ENCODE data around the gene TLX3.
A peak's percentile ranks its signal among the peaks of the same experiment; 100 is the strongest.
"Not testable (repeated sequence)": the region's sequence is repeated elsewhere in the genome, so short reads cannot be mapped to it uniquely, and the experiment has no call there.

TLX3 gene

GRCh38 chr5:171342362-171343111 lies 33.5 kb downstream of the TLX3 start:
- FAIRE-seq (peak; percentile 61), DNase-seq (ENCODE audit: insufficient read length, low spot score) (no peak)
- TF ChIP-seq, protein P1, sequence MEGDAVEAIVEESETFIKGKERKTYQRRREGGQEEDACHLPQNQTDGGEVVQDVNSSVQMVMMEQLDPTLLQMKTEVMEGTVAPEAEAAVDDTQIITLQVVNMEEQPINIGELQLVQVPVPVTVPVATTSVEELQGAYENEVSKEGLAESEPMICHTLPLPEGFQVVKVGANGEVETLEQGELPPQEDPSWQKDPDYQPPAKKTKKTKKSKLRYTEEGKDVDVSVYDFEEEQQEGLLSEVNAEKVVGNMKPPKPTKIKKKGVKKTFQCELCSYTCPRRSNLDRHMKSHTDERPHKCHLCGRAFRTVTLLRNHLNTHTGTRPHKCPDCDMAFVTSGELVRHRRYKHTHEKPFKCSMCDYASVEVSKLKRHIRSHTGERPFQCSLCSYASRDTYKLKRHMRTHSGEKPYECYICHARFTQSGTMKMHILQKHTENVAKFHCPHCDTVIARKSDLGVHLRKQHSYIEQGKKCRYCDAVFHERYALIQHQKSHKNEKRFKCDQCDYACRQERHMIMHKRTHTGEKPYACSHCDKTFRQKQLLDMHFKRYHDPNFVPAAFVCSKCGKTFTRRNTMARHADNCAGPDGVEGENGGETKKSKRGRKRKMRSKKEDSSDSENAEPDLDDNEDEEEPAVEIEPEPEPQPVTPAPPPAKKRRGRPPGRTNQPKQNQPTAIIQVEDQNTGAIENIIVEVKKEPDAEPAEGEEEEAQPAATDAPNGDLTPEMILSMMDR (IDR thresholded peaks at IDR 0.05; ENCODE audit: insufficient read depth, missing control alignments), result peak; percentile 73

DNA sequence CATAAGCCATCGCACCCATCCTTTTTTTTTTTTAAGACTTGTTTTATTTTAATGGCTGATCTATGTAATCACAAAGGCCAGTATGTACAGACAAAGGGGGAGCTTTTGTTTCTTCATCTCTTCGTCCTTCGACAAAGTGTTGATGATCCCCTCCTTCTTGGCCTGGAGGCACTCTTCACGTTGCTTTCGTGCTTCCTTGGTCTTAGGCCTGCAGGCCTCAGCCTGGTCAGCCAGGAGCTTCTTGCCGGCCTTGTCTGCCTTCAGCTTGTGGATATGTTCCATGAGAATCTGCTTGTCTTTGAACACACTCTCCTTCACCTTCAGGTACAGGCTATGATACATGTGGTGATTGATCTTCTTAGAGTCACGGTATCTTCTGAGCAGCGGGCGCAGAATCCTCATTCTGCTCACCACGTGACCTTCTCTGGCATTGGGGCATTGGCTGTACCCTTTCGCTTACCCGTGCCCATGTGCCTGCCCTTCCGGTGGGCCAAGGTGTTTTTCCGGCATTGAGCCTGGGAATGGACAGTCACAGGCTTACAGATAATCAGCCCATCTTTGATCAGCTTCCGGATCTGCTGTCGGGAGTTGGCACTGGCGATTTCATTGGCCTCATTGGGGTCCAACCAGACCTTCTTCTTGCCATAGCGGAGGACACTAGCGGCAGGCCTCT lies 36.0 kb downstream of the TLX3 start:
- TF ChIP-seq, protein P1 (IDR thresholded peaks at IDR 0.05; ENCODE audit: insufficient read depth, missing control alignments), result no peak
- no peak for FAIRE-seq
- no peak for DNase-seq (ENCODE audit: insufficient read length, low spot score)

DNA sequence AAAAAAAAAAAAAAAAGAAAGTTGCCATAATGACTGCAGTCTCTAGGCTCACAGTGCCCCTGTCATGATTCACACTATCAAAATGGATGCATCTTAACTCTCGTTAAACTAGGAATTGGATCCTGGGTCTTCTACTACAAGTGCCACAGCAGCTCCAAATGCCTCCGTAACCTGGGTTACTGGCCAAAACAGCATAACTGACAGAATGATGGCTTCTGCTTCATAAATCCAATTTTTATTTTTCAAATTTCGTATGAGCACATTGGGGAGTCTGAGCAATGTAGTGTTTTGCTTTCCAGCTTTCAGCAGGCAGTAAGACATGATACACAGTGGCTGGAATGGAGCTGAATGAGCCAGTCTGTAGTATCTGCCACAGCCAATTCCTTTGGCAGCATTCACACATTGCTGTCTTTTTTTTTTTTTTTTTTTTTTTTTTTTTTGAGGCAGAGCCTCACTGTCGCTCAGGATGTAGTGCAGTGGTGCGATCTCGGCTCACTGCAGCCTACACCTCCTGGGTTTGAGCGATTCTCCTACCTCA lies 42.6 kb downstream of the TLX3 start:
- FAIRE-seq (no peak), DNase-seq (ENCODE audit: insufficient read length, low spot score) (no peak)
- TF ChIP-seq, protein P1 (IDR thresholded peaks at IDR 0.05; ENCODE audit: insufficient read depth, missing control alignments), result no peak

DNA sequence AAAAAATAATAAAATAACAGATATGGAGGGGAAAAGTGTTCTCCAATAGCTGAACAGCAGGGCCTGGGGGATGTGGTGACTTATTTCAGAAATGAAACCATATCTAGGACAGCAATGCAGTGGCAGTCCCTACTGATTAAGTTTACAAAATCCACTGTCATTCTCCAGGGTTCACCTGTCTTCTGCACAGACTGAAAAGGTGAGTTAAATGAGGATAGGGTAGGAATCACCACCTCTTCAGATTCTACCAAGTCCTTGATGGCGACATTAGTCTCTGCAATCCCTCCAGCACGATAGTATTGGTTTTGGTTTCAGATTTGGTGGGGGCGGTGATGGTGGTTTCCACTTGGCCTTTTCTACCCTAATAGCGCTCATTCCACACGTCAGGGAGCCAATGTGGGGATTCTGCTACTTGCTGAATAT lies 46.3 kb downstream of the TLX3 start:
- DNase-seq (ENCODE audit: insufficient read length, low spot score) (no peak), FAIRE-seq (no peak)
- TF ChIP-seq, protein P1 (IDR thresholded peaks at IDR 0.05; ENCODE audit: insufficient read depth, missing control alignments), result no peak

DNA sequence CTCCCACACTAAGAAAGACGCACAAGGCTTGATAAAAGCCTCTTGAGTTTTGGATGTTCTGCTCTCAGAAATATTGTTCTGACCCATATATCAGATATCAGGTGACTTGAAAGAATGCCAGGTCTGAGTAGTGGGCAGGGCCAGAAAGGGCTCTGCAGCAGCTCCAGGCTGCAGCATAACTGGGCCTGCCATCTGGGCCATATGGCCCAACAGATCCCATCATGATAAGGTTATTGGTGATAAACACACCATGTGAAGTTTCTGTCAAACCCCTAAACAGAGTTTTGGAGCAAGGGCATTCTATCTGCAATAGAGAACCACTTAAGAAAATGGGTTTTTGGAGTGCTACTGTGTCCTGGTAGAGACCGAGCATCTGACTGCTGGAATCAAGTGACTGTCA lies 48.8 kb downstream of the TLX3 start:
- DNase-seq (ENCODE audit: insufficient read length, low spot score), result no peak
- no peak for FAIRE-seq
- TF ChIP-seq, protein P1 (IDR thresholded peaks at IDR 0.05; ENCODE audit: insufficient read depth, missing control alignments), result no peak

DNA sequence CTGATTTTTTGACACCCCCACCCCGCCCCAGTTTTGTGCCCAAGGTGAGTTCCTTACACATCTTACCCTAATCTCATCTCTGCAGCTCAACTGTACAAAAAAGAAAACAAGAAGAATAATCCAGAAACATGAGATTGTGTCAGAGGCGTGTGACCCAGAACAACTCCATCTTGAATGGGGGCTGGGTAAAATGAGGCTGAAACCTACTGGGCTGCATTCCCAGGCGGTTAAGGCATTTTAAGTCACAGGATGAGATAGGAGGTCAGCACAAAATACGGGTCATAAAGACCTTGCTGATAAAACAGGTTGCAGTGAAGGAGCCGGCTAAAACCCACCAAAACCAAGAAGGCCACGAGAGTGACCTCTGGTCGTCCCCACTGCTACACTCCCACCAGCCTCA lies 52.1 kb downstream of the TLX3 start:
- FAIRE-seq; DNase-seq (ENCODE audit: insufficient read length, low spot score): not testable (repeated sequence)
